Memory B cell (primary cell): Measurements from ENCODE around the gene SERPINE2.

ENCODE experiments used
- ATAC-seq: fragments of 150-1000 bp; cut with Tn5 transposase; 2 replicates; pipeline ENCODE4 v1.10.0; 2021; ENCODE audit warnings: low read depth, mild to moderate bottlenecking, moderate library complexity
- DNase-seq, 2 donors: peaks; one replicate each; pipeline ENCODE4 v3.0.0; 2022; ENCODE audit warnings: low spot score in 2 of 2
- H3K27ac Mint-ChIP-seq: one replicate; pipeline ENCODE4 v1.8.0; 2022; ENCODE audit warnings: mild to moderate bottlenecking, moderate library complexity, mixed read lengths
- H3K27me3 Mint-ChIP-seq: one replicate; pipeline ENCODE4 v1.8.0; 2022; ENCODE audit warnings: mixed read lengths
- H3K36me3 Mint-ChIP-seq: one replicate; pipeline ENCODE4 v1.8.0; 2022; ENCODE audit warnings: mild to moderate bottlenecking, mixed read lengths
- H3K4me1 Mint-ChIP-seq: one replicate; pipeline ENCODE4 v1.8.0; 2022; ENCODE audit warnings: mixed read lengths
- H3K4me3 Mint-ChIP-seq: one replicate; pipeline ENCODE4 v1.8.0; 2022; ENCODE audit warnings: mild to moderate bottlenecking, moderate library complexity, mixed read lengths
- H3K9me3 Mint-ChIP-seq: one replicate; pipeline ENCODE4 v1.8.0; 2022; ENCODE audit warnings: mixed read lengths

Gene SERPINE2

GRCh38 chr2:223928113-223929006 lies 110.7 kb downstream of the SERPINE2 start:
- no peak for DNase-seq
- H3K27me3 Mint-ChIP-seq = no peaks in the 10 kb centered on the region
- H3K4me1 Mint-ChIP-seq = peaks cover 27% of the 10 kb centered on the region
- no peak overlapping the region for H3K4me3 Mint-ChIP-seq
- peak overlapping the region; percentile 77 for H3K27ac Mint-ChIP-seq
- H3K36me3 Mint-ChIP-seq = peaks cover 16% of the 10 kb centered on the region
- ATAC-seq = no peak
- H3K9me3 Mint-ChIP-seq = peaks cover 6% of the 10 kb centered on the region

- H3K27ac Mint-ChIP-seq = no peak overlapping the region
- no peak for ATAC-seq
- no peak overlapping the region for H3K4me3 Mint-ChIP-seq
- peaks cover 6% of the 10 kb centered on the region for H3K9me3 Mint-ChIP-seq
- no peaks in the 10 kb centered on the region for H3K27me3 Mint-ChIP-seq
- no peak for DNase-seq
- H3K4me1 Mint-ChIP-seq = peaks cover 35% of the 10 kb centered on the region
- H3K36me3 Mint-ChIP-seq = peaks cover 23% of the 10 kb centered on the region
These were observed 114.0 kb downstream of the SERPINE2 start for GRCh38 chr2:223925106-223925505.
